Activated effector memory CD4-positive, alpha-beta T cell treated with Interleukin-2 at 50 U/mL for 16 hours (primary cell): ENCODE data around the gene RAPSN.

Source experiments
- DNase-seq: peaks from one replicate; pipeline ENCODE4 v3.0.0-alpha.2; 2020

Gene RAPSN

DNA sequence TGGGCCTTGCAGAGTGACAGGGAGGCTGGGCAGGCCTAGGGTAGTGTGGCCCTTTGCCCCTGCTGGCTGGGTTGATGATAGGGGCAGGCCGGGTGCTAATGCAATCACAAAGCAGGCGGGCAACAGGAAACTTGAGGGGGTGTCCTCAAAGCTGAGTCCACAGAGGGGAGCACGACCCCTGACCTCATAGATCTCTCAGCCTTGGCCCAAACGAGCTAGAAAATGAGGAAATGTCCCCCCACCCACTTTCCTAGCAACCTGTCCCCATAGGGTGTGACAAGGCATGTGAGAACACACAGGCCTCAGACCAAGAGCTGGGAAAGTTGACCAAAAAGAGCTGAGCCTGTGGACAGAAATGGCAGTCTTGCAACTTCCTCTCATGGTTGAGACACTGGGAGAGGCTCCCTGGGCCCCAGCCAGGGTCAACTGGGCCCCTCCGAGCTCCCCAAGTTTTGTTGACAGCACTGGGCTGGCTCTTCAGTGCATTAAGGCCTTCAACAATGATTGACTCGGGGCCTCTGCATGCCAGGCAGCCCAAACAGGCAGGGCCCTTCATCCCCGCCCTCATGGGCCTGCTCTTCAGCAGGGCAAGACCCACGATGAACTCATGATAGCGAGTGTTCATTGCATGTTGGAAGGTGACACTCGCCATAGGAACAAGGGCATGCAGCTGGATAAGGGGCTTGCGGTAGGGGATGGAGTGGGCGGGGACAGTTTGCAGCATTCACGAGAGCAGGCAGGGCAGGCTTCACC, 60.8 kb downstream of the RAPSN start:
- DNase-seq, result no peak
